LoVo (cell line): ENCODE data around the gene DPH3.

Experiments used
- DNase-seq: peaks from one replicate; pipeline ENCODE4 v3.0.0-alpha.2; 2016; ENCODE audit warnings: low spot score

Gene DPH3

GRCh38 chr3:16255326-16255725 is 9.4 kb downstream of the DPH3 start:
- no peak for DNase-seq

GRCh38 chr3:16254916-16255315 is 9.8 kb downstream of the DPH3 start:
- DNase-seq, result no peak

- no peak for DNase-seq
Observed at GRCh38 chr3:16253601-16254000, 11.1 kb downstream of the DPH3 start.

GRCh38 chr3:16252988-16253387 is 11.8 kb downstream of the DPH3 start:
- DNase-seq, result no peak

- DNase-seq, result peak; percentile 20
Observed at GRCh38 chr3:16252243-16252978, 12.3 kb downstream of the DPH3 start.

- DNase-seq, result no peak
Observed at GRCh38 chr3:16251316-16252085, 13.2 kb downstream of the DPH3 start.

- DNase-seq, result no peak
Observed at GRCh38 chr3:16249886-16250285, 14.9 kb downstream of the DPH3 start.

- no peak for DNase-seq
Observed at GRCh38 chr3:16249336-16249735, 15.4 kb downstream of the DPH3 start.

GRCh38 chr3:16248556-16248955 is 16.2 kb downstream of the DPH3 start:
- DNase-seq, result no peak

GRCh38 chr3:16247282-16248061 is 17.3 kb downstream of the DPH3 start:
- peak; percentile 82 for DNase-seq

- no peak for DNase-seq
Observed at GRCh38 chr3:16245609-16246008, 19.1 kb downstream of the DPH3 start.

GRCh38 chr3:16243706-16244490 is 20.8 kb downstream of the DPH3 start:
- DNase-seq, result no peak

GRCh38 chr3:16242177-16242576 is 22.6 kb downstream of the DPH3 start:
- DNase-seq, result no peak

- DNase-seq, result no peak
Observed at GRCh38 chr3:16241225-16241624, 23.5 kb downstream of the DPH3 start.

GRCh38 chr3:16240229-16241023 is 24.3 kb downstream of the DPH3 start:
- peak; percentile 11 for DNase-seq

- DNase-seq, result no peak
Observed at GRCh38 chr3:16239780-16240179, 25.0 kb downstream of the DPH3 start.

- DNase-seq, result no peak
Observed at GRCh38 chr3:16239086-16239770, 25.5 kb downstream of the DPH3 start.

- no peak for DNase-seq
Observed at GRCh38 chr3:16236856-16237393, 27.8 kb downstream of the DPH3 start.

GRCh38 chr3:16236030-16236639 is 28.6 kb downstream of the DPH3 start:
- DNase-seq, result no peak

GRCh38 chr3:16234281-16234680 is 30.5 kb downstream of the DPH3 start:
- no peak for DNase-seq
